HG03060 (cell line): ENCODE measurements around the gene RPS6KA4.

Experiments
- ATAC-seq: cut with Tn5 transposase; IDR thresholded peaks from one replicate; pipeline ENCODE4 v1.9.1; 2021; ENCODE audit warnings: low read depth, moderate number of reproducible peaks; ENCODE audit not compliant: unreplicated experiment

RPS6KA4 gene

DNA sequence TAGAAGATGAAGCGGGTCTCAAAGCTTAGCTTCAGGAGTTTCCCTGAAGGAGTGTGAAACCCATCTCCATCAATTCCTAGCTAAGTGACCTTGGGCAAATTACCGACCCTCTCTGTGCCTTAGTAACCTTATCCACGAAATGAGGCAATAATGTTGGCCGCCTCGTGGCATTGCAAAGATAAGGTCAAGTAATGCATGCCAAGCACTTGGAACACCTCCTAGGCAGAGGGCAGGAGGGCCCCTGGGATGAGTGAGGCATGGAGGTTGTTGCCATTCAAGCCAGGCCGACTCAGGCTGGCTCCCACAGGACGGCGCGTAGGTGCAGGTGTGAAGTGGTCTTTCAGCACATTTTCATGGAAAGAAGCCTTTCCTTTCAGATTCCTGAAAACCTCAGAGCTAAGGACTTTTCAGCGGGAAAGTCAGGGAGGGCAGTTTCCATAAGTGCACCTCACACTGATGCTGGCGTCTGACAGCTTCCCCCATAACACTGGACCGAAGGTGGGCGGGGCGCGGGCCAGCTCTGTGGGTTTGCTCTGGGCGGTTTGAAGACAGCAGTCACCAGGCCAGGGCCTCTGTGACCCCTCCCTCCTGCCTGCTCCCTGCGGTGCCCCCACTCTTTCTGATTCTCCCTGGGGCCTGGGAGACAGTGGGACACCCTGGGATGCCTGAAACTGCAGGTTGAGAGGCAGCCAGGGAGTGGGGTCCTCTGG lies 25.2 kb downstream of the RPS6KA4 start:
- no peak for ATAC-seq

DNA sequence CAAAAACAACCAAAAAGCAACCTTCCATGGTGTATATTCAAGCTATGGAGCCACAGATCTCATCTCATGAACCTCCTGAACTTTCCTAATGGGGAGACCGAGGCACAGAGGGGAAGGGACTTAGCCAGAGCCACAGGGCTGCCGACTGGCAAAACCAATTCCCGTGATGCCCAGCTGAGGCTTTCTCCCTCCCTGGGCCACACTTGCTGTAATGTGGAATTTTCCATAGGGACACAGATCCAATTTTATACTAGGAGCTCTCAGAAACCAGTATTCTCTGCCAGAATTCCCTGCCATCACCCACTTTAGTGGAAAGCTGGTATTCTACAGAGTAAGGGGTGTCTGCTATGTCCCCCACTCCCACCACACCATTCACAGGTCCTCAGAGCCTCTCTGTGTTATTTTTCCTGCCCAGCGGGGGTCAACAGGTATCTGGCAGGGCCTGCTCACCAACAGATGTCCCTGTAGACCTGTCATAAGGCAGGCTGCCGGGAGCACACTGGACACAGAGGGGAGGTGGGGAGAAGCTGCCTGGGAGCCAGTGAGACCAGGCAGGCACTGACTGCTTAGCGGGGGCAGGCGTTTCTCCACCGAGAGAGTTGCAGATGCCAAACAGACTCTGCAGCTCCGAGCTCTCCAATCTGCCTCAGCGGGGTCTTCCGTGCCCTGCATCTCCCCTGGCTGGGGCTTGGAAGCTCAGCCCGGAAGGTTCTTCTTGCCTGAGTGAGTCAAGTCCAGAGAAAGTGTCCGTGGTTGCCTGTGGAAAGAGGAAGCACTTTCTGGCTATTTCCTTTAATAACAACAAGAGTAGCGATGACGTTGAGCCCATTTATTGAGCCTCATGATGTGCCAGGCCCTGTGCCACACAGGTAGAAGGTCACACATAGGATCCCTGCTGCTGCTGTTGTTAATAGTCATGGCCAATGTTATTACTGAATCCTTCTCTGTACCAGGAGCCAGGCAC lies 26.3 kb downstream of the RPS6KA4 start:
- no peak for ATAC-seq

DNA sequence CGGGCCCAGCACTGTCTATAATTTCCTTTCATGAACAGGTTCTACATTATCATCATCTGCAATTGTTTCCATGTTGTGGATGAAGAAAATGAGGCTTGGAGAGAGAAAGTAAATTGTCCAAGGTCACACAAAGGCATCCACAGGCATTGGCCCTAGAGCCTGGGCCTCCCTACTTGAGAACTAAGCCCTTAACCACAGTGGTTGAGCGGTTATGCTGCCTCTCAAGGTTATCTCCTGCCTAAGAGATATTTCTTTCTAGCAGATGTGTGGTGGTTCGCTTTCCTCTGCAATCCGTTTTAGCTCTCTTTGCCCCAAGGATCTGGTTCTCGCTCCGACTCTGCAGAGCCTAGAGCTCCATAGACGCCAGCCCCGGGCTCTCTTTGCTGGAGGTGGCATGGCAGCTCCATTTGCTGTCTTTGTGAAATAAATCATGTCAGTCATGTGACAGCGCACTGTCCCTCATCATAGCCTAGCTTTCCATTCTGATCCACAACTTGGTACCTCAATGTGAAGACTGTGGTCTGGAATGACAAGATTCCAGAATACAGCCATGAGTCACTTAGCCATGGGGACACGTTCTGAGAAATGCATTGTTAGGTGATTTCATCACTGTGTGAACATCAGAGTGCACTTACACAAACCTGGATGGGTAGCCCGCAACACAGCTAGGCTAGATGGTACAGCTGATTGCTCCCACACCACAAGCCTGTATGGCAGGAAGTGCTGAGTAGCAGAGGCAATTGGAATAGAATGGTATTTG lies 27.2 kb downstream of the RPS6KA4 start:
- ATAC-seq = no peak

DNA sequence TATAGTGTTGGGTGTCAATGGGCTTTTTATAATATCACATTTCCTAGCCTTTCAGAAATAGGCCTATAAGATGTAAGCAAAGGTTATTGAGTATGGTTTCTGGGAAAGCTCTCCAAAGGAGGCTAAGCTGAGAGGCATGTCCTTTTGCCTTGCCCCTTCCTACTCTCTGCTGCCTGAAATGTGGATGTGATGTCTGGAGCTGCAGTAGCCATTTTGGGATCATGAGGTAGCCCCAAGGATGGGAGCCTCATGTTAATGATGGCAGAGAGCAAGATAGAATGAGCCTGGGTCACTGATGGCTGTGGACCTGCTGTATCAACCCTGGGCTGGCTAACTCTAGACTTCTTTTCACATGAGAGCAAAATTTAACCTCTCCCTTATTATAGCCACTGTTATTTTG lies 29.0 kb downstream of the RPS6KA4 start:
- ATAC-seq = no peak

DNA sequence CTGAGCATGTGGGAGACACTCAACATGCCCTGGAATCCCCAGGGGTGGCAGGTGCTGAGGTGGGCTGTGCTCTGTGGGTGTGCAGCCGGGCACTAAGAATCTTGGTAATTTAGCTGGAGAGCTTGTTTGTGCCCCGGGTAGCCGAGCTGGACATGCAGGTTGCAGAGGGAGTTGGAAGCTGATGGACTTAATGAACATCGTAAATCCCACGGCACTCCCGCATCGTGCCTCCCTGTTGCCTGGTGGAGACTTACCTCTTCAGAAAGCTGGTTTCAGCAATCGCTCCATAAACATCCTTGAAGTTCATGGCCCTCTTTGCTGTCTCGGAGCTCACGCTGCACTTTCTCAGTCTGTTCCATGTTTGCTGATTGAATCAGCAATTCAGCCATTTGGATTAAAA lies 29.9 kb downstream of the RPS6KA4 start:
- no peak for ATAC-seq

DNA sequence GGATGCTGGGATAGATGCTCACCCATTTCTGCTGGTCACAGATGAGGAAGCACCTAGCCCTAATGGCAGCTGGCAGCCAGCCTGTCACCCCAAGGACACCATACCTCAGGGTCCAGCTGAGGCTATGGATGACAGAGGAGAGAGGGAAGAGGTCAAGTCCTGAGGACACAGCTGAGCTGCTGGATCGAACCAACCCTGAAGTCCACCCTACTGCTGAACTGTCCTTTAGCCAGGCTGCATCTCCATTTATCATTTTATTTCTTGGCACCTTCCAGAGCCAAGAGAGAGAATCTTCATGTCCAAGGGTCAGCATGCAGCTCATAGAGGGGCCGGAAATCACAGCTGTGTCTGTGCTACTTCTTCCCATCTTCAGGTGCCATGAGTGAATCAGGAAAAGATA lies 30.9 kb downstream of the RPS6KA4 start:
- ATAC-seq = no peak

DNA sequence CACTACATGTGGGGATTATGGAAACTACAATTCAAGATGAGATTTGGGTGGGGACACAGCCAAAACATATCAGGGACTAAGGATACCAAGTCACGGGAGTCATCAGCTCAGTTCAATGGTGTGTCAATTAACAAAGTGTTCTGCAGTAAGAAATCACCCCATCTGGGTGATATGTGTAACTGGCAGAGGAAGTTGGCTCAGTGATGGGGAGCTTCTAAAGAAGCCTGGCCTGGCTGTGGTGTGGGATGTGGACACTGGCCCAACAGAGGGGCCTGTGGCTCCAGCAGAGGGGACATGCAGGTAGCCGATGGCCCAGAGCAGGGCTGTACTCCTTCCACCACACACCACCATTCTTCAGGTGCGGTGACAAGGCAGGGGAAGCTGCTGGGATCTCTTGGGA lies 31.6 kb downstream of the RPS6KA4 start:
- ATAC-seq = no peak

DNA sequence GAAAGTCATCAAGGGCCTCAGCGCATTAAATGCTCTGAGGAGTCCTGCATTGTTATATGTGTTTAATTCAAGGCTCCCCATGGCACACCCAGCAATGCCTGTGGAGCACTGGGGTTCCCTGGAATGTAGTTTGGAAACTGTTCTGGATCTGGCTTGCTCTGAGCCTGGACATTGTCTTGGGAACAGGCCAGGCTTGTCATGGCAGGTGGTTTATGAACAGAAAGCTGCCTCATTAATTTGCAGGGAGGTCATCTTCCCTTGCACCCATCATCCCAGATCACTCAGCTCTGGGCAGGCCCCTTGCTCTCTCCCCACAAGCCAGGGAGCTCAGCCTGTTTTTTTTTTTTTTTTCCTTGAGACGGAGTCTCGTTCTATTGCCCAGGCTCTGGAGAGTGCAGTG lies 32.9 kb downstream of the RPS6KA4 start:
- ATAC-seq = no peak

DNA sequence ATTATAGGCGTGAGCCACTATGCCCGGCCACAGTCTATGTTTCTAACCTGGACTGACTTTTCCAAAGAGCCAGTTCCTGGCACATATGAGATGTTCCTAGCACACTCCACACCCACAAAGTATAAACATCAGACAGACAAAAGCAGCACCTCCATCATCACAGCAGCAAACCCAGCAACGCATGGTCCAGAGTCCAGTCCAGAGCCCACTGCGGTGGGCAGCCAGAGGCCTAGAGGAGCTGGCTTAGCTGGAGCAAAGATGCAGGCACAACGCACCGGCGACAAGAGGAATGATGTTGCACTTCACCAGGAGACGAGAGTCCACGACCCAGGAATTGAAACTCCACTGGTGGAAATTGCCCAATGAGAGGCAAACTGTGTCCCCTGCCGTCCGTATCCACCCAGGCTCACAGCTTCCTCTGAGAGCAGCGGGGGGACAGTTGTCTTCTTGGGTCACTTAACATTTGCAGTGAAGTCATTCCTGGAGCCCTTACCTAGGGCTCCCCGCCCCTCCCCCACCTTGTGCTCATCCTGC lies 36.6 kb downstream of the RPS6KA4 start:
- ATAC-seq = no peak

DNA sequence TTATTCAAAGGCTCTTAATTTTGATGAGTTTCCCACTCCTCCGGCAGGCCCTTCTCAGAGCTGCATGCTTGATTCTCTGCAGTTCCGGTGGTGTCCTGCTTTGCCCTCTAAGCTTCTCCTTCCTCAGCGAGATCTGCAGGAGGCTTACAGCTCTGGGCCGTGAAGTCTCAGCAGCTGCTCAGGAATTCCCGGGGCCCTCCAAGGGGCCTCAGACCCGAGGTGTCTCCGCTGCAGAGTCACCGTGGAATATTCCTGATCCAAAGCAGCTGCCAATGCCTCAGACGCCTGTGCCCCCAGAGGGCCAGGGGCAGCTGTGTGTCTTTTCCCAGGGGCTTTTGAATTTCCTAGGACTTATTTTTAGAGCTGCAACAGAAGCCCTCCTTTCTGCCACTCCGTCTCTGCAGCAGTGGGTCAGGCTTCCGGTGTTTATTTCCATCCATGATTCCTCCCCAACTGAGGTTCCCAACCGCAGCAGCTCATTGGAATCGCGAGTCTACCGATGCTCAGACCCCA lies 37.2 kb downstream of the RPS6KA4 start:
- no peak for ATAC-seq

DNA sequence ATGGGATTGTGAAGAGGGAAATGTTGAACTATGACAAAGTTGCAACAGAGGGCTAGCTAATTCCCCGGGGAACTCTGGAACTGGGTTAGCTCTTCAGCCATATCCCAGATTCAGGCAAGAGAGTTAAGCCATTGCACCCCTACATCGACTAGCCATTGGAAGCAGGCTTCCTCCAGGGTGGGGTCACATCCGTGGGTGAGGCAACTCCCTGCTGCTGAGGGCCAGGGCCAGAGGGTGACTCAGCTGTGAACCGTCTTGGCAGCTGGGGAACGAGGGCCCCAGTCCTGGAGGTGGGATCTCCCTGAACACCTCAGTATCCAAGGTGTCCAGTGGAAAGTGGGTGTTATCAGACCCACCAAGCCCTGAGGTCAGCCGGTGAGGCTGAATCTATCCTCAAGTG lies 41.1 kb downstream of the RPS6KA4 start:
- ATAC-seq = no peak

DNA sequence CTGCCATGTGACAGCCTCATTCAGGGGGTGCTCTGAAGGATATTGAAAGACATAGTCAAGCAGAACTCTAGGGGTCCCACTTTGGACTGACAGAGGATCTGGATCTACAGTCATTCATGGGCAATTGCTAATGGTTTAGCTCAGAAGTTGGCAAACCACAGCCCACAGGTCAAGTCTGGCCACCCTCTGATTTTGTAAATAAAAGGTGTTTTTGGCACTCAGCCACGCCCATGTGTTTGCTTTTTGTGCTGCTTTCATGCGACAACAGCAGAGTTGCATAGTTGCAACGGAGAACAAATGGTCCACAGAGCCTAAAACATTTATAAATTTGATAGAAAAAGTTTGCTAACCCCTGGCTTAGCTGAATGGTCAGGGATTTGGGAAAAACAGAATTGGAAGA lies 41.7 kb downstream of the RPS6KA4 start:
- ATAC-seq = no peak

DNA sequence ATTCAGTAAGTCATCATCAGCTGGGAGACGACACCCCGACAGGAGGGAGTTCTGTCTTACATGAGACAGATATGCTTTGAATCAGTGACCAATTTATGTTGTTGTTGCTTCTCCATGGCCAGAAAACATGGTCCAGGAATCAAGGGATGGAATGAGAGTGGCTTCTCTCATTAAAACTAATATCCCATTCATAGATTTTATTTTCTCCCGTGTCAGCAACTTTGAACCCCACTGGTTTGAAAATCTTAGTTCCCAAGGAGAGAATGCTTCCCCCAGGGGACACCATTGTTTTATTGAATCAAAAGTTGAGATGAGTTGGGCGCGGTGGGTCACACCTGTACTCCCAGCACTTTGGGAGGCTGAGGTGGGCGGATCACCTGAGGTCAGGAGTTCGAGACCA lies 42.8 kb downstream of the RPS6KA4 start:
- no peak for ATAC-seq

DNA sequence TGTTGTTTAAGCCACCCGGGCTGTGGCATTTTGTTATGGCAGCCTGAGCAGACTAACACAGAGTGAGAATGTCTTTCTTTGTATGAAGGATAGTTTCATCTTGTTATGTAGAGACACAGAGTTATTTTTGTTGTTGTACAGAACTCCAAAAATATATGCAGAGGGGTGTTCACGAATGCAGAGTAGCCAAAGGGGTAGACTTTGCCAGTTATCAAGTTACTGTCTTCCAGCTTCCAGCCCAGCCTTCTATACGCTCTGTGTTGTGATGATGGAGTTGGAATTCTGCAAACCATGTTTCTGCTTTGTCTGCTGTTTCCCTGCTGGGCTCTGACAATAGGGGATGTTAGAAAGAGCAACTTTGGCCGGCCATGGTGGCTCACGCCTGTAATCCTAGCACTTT lies 44.1 kb downstream of the RPS6KA4 start:
- no peak for ATAC-seq

DNA sequence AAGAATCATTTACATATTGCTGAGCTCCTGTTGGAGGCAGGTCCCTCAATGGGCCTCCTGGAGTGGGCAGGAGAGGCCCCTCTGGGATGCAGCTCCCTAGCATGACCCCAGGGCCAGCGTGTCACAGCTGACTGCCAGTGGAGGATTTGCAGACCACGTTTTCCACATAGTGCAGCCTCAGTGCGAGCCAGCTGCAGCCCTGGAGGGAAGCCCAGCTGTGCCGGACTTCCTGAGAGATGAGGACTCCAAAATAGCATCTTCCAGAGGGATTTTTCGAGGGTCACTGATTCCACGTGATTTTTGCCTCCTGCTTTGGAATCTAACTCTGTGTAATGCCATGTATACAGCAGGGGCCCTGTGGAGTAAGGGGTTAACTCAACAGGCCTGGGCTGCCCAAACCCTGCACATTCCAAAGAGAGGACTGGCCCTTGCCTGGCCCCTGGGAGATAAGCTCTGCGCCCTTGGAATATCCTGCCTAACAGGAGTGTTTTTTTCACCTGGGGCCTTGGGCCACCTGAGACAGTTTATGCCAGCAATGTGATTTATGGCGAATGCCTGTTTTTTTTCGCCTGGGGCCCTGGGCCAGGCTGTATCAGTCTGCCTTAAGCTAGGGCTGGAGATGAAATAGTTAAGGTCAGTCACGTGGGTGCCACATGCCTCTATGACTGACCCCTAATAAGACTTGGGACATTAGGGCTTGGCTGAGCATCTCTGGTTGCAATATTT lies 47.4 kb downstream of the RPS6KA4 start:
- ATAC-seq = no peak

DNA sequence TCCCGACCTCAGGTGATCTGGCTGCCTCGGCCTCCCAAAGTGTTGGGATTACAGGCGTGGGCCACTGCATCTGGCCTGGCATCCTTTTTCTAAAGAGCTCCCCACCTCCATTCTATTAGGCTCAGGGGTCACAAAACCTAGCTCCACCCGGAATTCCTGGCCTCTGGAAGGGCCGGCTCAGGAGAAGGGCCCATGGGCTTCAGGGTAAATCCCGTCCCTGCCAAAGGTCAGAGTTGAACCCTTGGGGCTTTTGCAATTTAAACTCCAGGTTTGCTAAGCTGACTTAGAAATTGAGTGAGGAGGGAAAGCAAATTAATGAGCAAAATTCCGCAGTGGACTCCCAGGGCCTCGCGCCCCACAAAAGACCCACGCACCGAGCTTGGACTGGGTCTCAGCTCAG lies 48.3 kb downstream of the RPS6KA4 start:
- no peak for ATAC-seq

DNA sequence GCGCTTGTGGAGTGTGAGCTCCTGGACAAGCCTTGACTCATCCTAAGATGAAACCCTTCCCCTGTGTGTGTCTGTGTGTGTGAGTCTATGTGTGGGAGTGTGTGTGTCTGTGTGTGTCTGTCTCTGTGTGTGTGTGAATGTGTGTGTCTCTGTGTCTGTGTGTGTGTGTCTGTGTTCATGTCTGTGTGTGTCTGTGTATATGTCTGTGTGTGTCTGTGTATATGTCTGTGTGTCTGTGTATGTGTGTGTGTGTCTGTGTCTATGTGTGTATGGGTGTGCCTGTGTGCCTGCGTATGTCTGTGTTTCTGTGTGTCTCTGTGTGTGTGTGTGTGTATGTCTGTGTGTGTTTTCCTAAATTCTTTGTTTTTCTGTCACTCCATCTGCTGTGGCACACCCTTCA lies 48.7 kb downstream of the RPS6KA4 start:
- ATAC-seq = no peak

DNA sequence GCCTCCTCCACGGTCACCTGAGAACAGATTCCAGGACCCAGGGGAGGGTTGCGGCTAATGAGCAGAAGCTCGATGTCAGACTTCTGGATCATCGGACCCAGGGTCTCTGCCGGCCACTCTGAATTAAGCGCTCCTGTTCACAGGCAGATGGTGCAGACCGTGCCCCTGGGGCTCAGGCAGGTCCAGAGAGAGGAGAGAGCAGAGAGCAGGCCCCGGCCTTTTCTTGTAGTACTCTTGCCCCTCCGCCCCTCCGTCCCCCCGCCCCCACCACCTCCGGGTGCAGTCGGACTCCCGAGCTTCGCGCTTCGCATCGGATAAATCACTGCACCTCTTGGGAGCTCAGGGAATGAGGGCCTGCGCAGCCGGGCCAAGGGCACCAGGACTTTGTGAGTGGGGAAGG lies 50.3 kb downstream of the RPS6KA4 start:
- no peak for ATAC-seq

DNA sequence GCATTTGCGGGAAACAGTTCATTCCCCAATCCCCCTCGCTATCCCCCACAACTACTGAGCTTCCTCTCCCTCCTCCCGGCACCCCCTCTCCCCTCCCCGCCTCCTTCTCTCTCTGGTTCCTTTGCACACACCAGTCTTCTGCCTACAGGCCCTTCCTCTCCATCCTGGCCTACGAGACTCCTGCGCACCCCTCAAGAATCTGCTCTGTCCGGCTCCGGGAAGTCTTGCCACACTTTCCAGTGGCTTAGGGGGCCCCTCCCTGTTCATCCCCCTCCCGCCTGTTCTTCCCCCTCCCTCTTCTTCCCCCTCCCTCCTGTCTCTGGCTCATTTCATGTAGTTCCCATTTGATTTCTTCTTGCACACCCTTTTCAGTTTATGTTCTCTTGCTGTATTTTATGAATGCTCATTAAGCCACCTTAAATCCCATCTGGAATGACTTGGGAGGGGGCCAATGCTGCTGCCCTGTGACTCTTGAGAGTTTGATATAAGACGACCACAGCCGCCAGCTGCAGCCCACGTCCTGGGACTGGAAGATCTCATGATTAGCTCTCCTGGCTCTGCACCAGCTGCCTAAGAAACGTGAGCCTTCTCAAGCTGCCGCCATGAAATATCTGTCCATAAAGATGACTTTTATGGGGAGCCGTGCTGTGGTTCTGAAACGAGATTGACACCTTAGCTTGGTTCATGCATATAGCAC lies 50.9 kb downstream of the RPS6KA4 start:
- no peak for ATAC-seq

DNA sequence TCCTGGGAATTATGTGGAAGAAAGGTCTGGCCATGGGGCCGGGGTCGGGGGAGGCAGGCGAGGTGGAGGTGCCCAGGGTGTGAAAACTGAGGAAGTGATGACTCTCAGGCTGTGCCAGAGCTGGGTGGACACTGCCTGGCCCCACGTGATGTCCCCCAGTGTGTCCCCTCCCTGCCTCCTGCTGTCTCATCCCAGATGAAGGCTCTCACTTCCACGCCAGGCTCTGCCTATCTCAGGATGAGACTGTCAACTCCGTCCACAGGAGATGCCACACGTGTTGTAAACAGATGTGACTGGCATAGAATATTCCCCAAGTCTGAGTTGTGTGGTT lies 51.4 kb downstream of the RPS6KA4 start:
- ATAC-seq = no peak
